Left lung (tissue), 10 donors: ENCODE data around the gene PTPRU. TPM values are rescaled to one million over a fixed set of nuclear protein-coding genes. Genes with fewer than 3 reads are reported as not detected.

Experiments used
- ATAC-seq: fragments of 200-7000 bp; cut with Tn5 transposase; one replicate; pipeline ENCODE4 v1.9.1; 2020; ENCODE audit warnings: moderate library complexity
- DNase-seq, 4 donors: peaks; one replicate each; pipeline ENCODE4 v3.0.0-alpha.2; 2013 to 2020
- H3K27ac ChIP-seq, 2 donors: fragments of 200-600 bp; sonication (generic) in 1 of 2; one replicate each; pipeline versions ENCODE4 v1.5.0 to v1.8.0; 2020 to 2021
- H3K27me3 ChIP-seq, 2 donors: fragments of 200-600 bp; sonication (generic) in 1 of 2; one replicate each; pipeline versions ENCODE4 v1.5.0 to v1.8.0; 2020 to 2021
- H3K36me3 ChIP-seq, 2 donors: fragments of 200-600 bp; sonication (generic) in 1 of 2; one replicate each; pipeline versions ENCODE4 v1.5.0 to v1.8.0; 2020 to 2021
- H3K4me1 ChIP-seq, 2 donors: fragments of 200-600 bp; one replicate each; pipeline ENCODE4 v1.8.0; 2021
- H3K4me3 ChIP-seq, 2 donors: fragments of 200-600 bp; sonication (generic) in 1 of 2; one replicate each; pipeline versions ENCODE4 v1.5.0 to v1.8.0; 2020 to 2021; ENCODE audit warnings: mild to moderate bottlenecking in 1 of 2
- H3K9me3 ChIP-seq, 2 donors: fragments of 200-600 bp; sonication (generic) in 1 of 2; one replicate each; pipeline versions ENCODE4 v1.5.0 to v1.8.0; 2020 to 2021
- intact Hi-C, 2 donors: fragments of 100-400 bp; cut with DNase I; formaldehyde crosslinking; loops; one replicate each; pipeline versions ENCODE4 v1.11.2 to v1.14.2; 2022
- polyA plus RNA-seq, 6 donors: library from polyadenylated mRNA; unstranded; fragments of 120-200 nt; gene quantifications; one replicate each; pipeline ENCODE4 v1.2.1, GENCODE V29; 2013; ENCODE audit not compliant: insufficient read length in 6 of 6
- total RNA-seq, 2 donors: library from RNA; stranded (reverse); fragmentation: NEBNext Ultra II Directional; extraction: Animal tissue kit (Norgen Biotek cat#: 25700); gene quantifications; one replicate each; pipeline ENCODE4 v1.2.1, GENCODE V29; 2021
- TF ChIP-seq, protein P1 (sequence below), 2 donors: fragments of 200-600 bp; sonication (generic) in 1 of 2; IDR thresholded peaks; one replicate each; pipeline versions ENCODE4 v1.5.0 to v1.8.0; 2021; ENCODE audit warnings: antibody characterized with exemption in 2 of 2
- donor health status: DM: no; HTN: yes; CAD: no.
- donor health status: DM: no; HTN: no; CAD: no.

The PTPRU gene
- total and polyA plus RNA-seq, 8 donors: 15.5 to 45.4 (median 18.8) TPM

DNA sequence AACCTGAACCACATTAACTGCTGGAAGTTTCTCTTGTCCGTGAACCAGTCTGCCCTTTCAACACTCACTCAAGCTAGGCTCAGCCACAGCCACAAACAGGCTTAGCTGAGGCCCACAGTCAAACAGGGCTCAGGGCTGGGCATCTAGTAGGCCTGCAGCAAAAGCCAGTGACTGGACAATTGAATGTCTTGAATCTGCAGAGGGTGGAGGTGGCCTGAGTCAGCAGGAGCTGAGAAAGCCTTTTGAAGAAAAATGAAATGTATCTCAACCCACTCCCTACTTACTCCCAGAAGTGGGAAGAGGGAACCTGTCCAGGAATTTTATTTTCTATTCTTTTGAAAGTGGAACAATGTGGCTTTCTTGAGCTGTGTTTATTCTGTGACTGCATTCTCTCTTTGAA lies 95.4 kb downstream of the PTPRU start:
- Histone ChIP-seq H3K27me3 (peaks cover 0 to 22% of the 10 kb centered on the region in 2 donors), H3K36me3 (peaks cover 0 to 4% of the 10 kb centered on the region in 2 donors), H3K27ac (no peak overlapping the region), H3K9me3 (no peaks in the 10 kb centered on the region), H3K4me3 (no peak overlapping the region), H3K4me1 (no peaks in the 10 kb centered on the region)
- intact Hi-C loops: no loop called here
- DNase-seq (no peak), ATAC-seq (peak; percentile 37)
- TF ChIP-seq, protein P1, sequence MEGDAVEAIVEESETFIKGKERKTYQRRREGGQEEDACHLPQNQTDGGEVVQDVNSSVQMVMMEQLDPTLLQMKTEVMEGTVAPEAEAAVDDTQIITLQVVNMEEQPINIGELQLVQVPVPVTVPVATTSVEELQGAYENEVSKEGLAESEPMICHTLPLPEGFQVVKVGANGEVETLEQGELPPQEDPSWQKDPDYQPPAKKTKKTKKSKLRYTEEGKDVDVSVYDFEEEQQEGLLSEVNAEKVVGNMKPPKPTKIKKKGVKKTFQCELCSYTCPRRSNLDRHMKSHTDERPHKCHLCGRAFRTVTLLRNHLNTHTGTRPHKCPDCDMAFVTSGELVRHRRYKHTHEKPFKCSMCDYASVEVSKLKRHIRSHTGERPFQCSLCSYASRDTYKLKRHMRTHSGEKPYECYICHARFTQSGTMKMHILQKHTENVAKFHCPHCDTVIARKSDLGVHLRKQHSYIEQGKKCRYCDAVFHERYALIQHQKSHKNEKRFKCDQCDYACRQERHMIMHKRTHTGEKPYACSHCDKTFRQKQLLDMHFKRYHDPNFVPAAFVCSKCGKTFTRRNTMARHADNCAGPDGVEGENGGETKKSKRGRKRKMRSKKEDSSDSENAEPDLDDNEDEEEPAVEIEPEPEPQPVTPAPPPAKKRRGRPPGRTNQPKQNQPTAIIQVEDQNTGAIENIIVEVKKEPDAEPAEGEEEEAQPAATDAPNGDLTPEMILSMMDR (IDR thresholded peaks at IDR 0.05): no peak

DNA sequence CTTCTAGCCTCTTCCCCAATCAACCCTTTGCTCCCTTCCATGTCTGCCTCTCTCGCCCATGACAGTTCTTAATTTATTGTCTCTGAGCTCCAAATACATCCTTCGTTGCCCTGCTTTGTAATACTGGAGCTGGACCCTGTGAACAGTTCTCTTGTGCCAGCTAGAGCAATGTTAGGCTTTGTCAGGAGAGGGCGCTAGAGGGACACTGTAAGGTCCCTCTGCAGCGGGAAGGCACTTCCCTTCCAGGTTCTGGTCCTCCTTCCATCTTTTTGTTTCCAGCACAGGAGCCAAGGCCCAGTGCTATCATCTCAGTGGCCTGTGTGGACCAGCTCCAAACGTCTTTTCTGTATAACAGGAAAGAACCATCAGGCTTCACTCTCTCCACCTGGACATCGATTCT lies 95.9 kb downstream of the PTPRU start:
- Histone ChIP-seq H3K27ac (no peak overlapping the region), H3K4me3 (no peak overlapping the region), H3K9me3 (no peaks in the 10 kb centered on the region), H3K27me3 (peaks cover 0 to 27% of the 10 kb centered on the region in 2 donors), H3K4me1 (no peaks in the 10 kb centered on the region), H3K36me3 (peaks cover 0 to 3% of the 10 kb centered on the region in 2 donors)
- DNase-seq (peak in 1 of 4 donors; percentile 20), ATAC-seq (peak; percentile 79)
- TF ChIP-seq, protein P1 (IDR thresholded peaks at IDR 0.05): peak in 1 of 2 donors; percentile 12
- intact Hi-C loops: no loop called here

DNA sequence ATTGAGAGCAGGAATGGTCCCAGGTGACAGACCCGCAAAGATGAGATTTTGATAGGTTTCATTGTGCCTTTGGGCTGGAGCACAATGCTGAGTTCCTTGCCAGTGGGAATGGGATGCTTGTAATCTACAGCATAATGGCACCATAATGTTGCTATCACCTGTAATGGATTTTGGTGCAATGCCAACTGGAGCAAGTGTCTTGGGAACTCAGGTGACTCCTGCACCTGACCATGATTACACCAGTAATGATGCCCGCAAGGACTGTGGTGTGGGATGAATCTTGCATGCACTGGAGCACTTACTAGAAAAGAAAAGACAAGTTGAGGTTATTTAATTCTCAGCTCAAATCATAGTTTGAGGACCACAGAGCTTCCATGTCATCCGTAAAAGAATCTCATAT lies 96.7 kb downstream of the PTPRU start:
- H3K27me3 ChIP-seq: peaks cover 0 to 32% of the 10 kb centered on the region in 2 donors
- no peak for ATAC-seq
- no peak overlapping the region for H3K4me3 ChIP-seq
- no peaks in the 10 kb centered on the region for H3K4me1 ChIP-seq
- TF ChIP-seq, protein P1 (IDR thresholded peaks at IDR 0.05): no peak
- H3K36me3 ChIP-seq: no peaks in the 10 kb centered on the region
- intact Hi-C loops: no loop called here
- H3K9me3 ChIP-seq: no peaks in the 10 kb centered on the region
- no peak overlapping the region for H3K27ac ChIP-seq
- DNase-seq: no peak

- no peaks in the 10 kb centered on the region for H3K4me1 ChIP-seq
- H3K4me3 ChIP-seq: no peak overlapping the region
- intact Hi-C loops: no loop called here
- no peaks in the 10 kb centered on the region for H3K9me3 ChIP-seq
- DNase-seq (no peak), ATAC-seq (no peak)
- no peaks in the 10 kb centered on the region for H3K36me3 ChIP-seq
- H3K27me3 ChIP-seq: peaks cover 0 to 42% of the 10 kb centered on the region in 2 donors
- H3K27ac ChIP-seq: no peak overlapping the region
- TF ChIP-seq, protein P1 (IDR thresholded peaks at IDR 0.05): no peak
Observed at GRCh38 chr1:29335573-29335972, 99.3 kb downstream of the PTPRU start.

DNA sequence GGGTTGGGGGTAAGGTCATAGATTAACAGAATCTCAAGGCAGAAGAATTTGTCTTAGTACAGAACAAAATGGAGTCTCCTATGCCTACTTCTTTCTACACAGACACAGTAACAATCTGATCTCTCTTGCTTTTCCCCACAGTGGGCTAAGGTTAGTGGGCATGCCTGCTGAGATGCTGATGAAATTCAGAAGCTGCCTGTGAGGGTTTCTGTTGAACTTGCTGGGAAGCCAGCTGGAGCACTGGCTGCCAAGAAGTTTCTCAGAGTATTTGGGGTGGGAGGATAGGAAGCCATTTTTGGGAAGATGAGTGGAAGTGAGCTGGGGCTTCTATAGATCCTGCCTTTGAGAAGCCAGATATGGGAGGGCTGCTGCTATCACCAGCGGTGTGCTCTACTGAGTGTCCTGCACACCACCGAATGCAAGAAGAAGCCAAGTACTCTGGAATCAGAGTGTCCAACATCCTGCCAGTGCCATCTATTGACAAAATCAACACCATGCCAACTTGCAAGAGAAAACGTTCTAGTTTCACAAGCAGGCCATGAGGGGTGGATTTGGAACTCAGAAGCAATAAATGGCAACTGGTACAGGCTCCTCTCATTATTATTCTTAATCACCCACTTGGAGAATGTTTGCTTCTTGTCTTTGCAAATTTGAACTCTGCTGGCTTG lies 102.7 kb downstream of the PTPRU start:
- Histone ChIP-seq H3K4me1 (no peaks in the 10 kb centered on the region), H3K27me3 (peaks cover 0 to 67% of the 10 kb centered on the region in 2 donors), H3K36me3 (no peaks in the 10 kb centered on the region), H3K9me3 (no peaks in the 10 kb centered on the region), H3K4me3 (no peak overlapping the region), H3K27ac (no peak overlapping the region)
- ATAC-seq: no peak
- TF ChIP-seq, protein P1 (IDR thresholded peaks at IDR 0.05): no peak
- intact Hi-C loops: no loop called here
- DNase-seq: no peak
